ENCODE data around the gene COG5.

DNA sequence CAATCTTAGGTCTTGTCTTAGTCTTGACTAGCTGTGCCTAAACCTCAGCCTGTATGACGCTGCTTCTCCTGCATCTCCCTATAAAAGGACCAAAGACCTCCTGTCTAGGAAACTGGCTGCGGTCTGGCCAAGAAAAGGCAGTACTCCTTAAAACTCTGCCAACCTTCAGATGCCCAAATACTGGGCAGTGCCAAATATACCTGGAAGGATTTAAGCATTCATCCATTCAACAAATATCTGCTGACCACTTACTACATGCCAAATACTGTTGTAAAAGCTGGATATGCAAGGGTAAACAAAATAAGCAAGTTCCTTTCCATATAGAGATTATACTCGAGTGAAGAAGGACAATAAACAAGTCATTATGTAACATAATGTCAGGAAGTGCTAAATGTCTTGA lies 259.1 kb downstream of the COG5 start:
- TF ChIP-seq TCF12 (IDR thresholded peaks at IDR 0.05; ENCODE audit: low read depth, low read length) (no peak), POLR2A (IDR thresholded peaks at IDR 0.05; ENCODE audit: control extremely low read depth in 1 of 2, low read depth in 2 of 2, low read length in 2 of 2) (no peak), BCL11A (IDR thresholded peaks at IDR 0.05; ENCODE audit: low read depth in 2 of 2, low read length in 2 of 2) (no peak), GABPA (IDR thresholded peaks at IDR 0.05; ENCODE audit: borderline replicate concordance, insufficient read depth, low read length) (no peak), KDM5A (IDR thresholded peaks at IDR 0.05; ENCODE audit: low read length) (no peak)
- TF ChIP-seq, protein P1, sequence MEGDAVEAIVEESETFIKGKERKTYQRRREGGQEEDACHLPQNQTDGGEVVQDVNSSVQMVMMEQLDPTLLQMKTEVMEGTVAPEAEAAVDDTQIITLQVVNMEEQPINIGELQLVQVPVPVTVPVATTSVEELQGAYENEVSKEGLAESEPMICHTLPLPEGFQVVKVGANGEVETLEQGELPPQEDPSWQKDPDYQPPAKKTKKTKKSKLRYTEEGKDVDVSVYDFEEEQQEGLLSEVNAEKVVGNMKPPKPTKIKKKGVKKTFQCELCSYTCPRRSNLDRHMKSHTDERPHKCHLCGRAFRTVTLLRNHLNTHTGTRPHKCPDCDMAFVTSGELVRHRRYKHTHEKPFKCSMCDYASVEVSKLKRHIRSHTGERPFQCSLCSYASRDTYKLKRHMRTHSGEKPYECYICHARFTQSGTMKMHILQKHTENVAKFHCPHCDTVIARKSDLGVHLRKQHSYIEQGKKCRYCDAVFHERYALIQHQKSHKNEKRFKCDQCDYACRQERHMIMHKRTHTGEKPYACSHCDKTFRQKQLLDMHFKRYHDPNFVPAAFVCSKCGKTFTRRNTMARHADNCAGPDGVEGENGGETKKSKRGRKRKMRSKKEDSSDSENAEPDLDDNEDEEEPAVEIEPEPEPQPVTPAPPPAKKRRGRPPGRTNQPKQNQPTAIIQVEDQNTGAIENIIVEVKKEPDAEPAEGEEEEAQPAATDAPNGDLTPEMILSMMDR (IDR thresholded peaks at IDR 0.05; ENCODE audit: control extremely low read depth in 1 of 3, insufficient read depth in 1 of 3, low read depth in 1 of 3, low read length in 3 of 3): no peak
- TF ChIP-seq, protein P2, sequence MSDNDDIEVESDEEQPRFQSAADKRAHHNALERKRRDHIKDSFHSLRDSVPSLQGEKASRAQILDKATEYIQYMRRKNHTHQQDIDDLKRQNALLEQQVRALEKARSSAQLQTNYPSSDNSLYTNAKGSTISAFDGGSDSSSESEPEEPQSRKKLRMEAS (IDR thresholded peaks at IDR 0.05): no peak
